ENCODE results near the gene NEU1.

DNA sequence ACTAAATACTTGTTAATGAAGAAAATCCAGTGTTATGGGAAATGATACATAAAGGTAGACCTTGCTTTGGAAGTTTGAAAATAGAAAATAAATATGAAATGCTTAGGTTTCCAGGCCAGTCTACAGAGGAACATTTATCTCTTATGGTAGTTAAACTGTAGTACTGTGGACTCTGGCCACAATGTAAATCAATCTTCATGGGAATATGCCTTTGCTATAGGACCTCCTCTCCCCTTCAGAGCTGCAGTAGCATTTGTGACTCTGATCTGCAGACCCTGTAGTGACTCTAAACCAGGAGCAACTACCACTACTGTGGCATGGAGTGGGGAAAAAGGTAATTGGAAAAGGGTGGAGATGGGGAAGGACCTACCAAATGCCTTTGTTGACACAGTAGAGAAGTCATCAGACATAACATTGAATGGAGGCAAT is 42.7 kb downstream of the NEU1 start:
- no peak for TF ChIP-seq RAD21 (IDR thresholded peaks at IDR 0.05; ENCODE audit: low read depth)
- TF ChIP-seq YY1 (IDR thresholded peaks at IDR 0.05; ENCODE audit: low read depth) = no peak
- TF ChIP-seq FOXM1 (IDR thresholded peaks at IDR 0.05; ENCODE audit: borderline replicate concordance, low read depth) = no peak
- TF ChIP-seq CREB1 (IDR thresholded peaks at IDR 0.05; ENCODE audit: low read depth) = no peak
- no peak for TF ChIP-seq EP300 (IDR thresholded peaks at IDR 0.05; ENCODE audit: borderline replicate concordance)
- TF ChIP-seq CEBPB (IDR thresholded peaks at IDR 0.05) = no peak

All from Ishikawa (cell line).